MCF 10A (cell line): ENCODE data around the gene UBAC1. TPM values are rescaled to one million over a fixed set of nuclear protein-coding genes. Genes with fewer than 3 reads are reported as not detected.

Experiments used
- Bru-seq: library from RNA; stranded (reverse); fragments of 400-500 nt; gene quantifications from one replicate; lab custom pipeline; 2021; lab: Mats Ljungman, UMichigan
- BruChase-seq, 2 experiments: library from RNA; stranded (reverse); fragments of 400-500 nt; gene quantifications; one replicate each; lab custom pipeline; 2021; lab: Mats Ljungman, UMichigan
- BruUV-seq: library from RNA; stranded (reverse); fragments of 400-500 nt; replicated peaks from 2 replicates; lab custom pipeline; 2021; lab: Mats Ljungman, UMichigan
- CTCF ChIA-PET: fragments of 300-600 bp; sonication (Branson Sonifier 250); formaldehyde crosslinking; extraction: SDS; loops from one replicate; lab custom pipeline; 2021; ENCODE audit warnings: antibody characterized with exemption, inconsistent platforms; lab: Yijun Ruan, JAX
- POLR2A ChIA-PET: fragments of 300-600, 350-650 bp; sonication (Branson Sonifier 250); formaldehyde crosslinking; extraction: SDS; loops from one replicate; lab custom pipeline; 2020; ENCODE audit warnings: antibody characterized with exemption, inconsistent platforms; lab: Yijun Ruan, JAX
- DNase-seq: peaks from one replicate; pipeline ENCODE4 v3.0.0-alpha.2; 2018; ENCODE audit not compliant: unreplicated experiment
- H3K27ac Mint-ChIP-seq: one replicate; pipeline ENCODE4 v1.8.0; 2022; ENCODE audit warnings: mild to moderate bottlenecking, low read depth, mixed read lengths; ENCODE audit not compliant: unreplicated experiment
- H3K27me3 Mint-ChIP-seq: one replicate; pipeline ENCODE4 v1.8.0; 2022; ENCODE audit warnings: mixed read lengths; ENCODE audit not compliant: insufficient read depth, unreplicated experiment
- H3K36me3 Mint-ChIP-seq: one replicate; pipeline ENCODE4 v1.8.0; 2022; ENCODE audit warnings: mild to moderate bottlenecking, moderate library complexity, mixed read lengths; ENCODE audit not compliant: insufficient read depth, unreplicated experiment
- H3K4me1 Mint-ChIP-seq: one replicate; pipeline ENCODE4 v1.8.0; 2022; ENCODE audit warnings: mixed read lengths; ENCODE audit not compliant: insufficient read depth, unreplicated experiment
- H3K4me3 Mint-ChIP-seq: one replicate; pipeline ENCODE4 v1.8.0; 2022; ENCODE audit warnings: mild to moderate bottlenecking, moderate library complexity, mixed read lengths; ENCODE audit not compliant: unreplicated experiment
- H3K9me3 Mint-ChIP-seq: one replicate; pipeline ENCODE4 v1.8.0; 2022; ENCODE audit warnings: mixed read lengths; ENCODE audit not compliant: unreplicated experiment
- CTCF ChIP-seq: fragments of 200-600 bp; IDR thresholded peaks from one replicate; pipeline ENCODE4 v1.8.0; 2022; ENCODE audit warnings: antibody characterized with exemption, mild to moderate bottlenecking; ENCODE audit not compliant: unreplicated experiment
- intact Hi-C: fragments of 100-400 bp; cut with micrococcal nuclease; formaldehyde crosslinking; loops from 2 replicates; pipeline ENCODE4 v1.14.1; 2022
- long read RNA-seq: library from polyadenylated mRNA; stranded (forward); transcript quantifications from one replicate; pipeline ENCODE4 v2.0.0, GENCODE V29; 2022
- total RNA-seq: library from RNA; stranded (reverse); gene quantifications from 2 replicates; pipeline ENCODE4 v1.2.3, GENCODE V29; 2022

Gene UBAC1
- total RNA-seq (32.5 and 34.7 TPM in 2 replicates), Bru-seq, nascent RNA (percentile 46 among the genes with signal in this experiment), BruChase-seq, experiment 1, labeled RNA remaining after a 6-hour chase (percentile 58 among the genes with signal in this experiment), BruChase-seq, experiment 2, labeled RNA remaining after a 2-hour chase (percentile 55 among the genes with signal in this experiment)
- long read RNA-seq, transcript UBAC1-201 (10 exons, 1,867 nt), result major isoform, 52 of 63 reads
- long read RNA-seq, partial matches to known transcripts, result 2 of 63 reads
- long read RNA-seq, other reads (novel, unspliced or antisense), result 9 of 63 reads

- BruUV-seq, result no TSS peak
- intact Hi-C loops, result loop anchor here (2.0 to 5.0 kb wide), 4 partner anchors 56 to 359 kb away; no protein-coding TSS in a partner anchor
- CTCF ChIA-PET, result interaction anchor here (0.6 to 2.1 kb wide), 5 partner anchors 91 to 358 kb away, joined by 3 to 5 read pairs (median 3); no protein-coding TSS in a partner anchor
Measured at GRCh38 chr9:135961277-135961715, at the start of gene UBAC1. UBAC1 (minus strand) TSS chr9:135961373; CDS start chr9:135961162, 211 bp downstream.

DNA sequence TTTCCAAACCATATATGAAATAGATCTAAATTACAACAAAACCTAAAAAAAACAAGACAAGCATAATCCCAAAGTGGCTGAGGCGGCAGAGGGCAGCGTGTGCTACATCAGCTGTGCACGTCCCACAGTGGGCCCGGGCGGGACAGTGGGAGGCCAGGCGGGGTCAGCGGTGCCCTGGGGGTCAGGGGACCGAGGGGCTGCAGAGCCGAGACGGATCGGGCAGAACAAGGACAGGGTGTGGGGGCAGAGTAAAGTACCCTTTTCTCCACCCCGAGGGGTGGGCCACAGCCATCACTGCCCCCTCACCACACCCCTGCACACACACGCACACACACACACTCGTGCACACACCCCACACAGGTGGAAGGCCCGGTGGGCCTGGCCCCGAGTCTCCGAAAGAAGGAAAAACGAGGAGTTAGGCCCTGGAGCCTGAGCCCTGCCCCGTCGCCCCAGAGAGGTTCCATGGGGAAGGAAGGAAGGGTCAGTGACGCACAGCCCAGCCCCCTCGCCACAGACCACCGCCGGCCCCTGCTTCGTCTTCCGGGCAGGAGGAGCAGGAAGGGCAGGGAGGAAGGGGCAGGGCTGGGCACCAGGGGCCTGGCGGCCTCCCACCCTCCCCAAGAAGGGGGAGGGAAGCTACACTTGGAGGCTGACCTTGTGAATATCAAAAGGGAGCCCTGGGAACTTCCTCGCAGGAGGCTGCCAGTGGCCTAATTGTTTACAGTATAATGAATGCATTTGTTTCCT is 49.6 kb upstream of the UBAC1 start:
- no peaks in the 10 kb centered on the region for H3K27me3 Mint-ChIP-seq
- H3K4me3 Mint-ChIP-seq, result no peak overlapping the region
- no peaks in the 10 kb centered on the region for H3K4me1 Mint-ChIP-seq
- peaks cover 53% of the 10 kb centered on the region for H3K36me3 Mint-ChIP-seq
- H3K9me3 Mint-ChIP-seq, result no peaks in the 10 kb centered on the region
- BruUV-seq, result no TSS peak
- no peak overlapping the region for H3K27ac Mint-ChIP-seq
- intact Hi-C loops, result no loop called here
- ChIA-PET POLR2A (no interaction called here), CTCF (no interaction called here)
- no peak for TF ChIP-seq CTCF
- DNase-seq, result no peak

More at GRCh38 chr9:135961277-135961715, at the start of gene UBAC1:
- H3K9me3 Mint-ChIP-seq, result no peaks in the 10 kb centered on the region
- peaks cover 23% of the 10 kb centered on the region for H3K4me1 Mint-ChIP-seq
- no peaks in the 10 kb centered on the region for H3K27me3 Mint-ChIP-seq
- peak within 1 kb of the TSS; percentile 85 for H3K4me3 Mint-ChIP-seq
- DNase-seq, result peak; percentile 91
- H3K36me3 Mint-ChIP-seq, result peaks cover 16% of the 10 kb centered on the region
- peak within 1 kb of the TSS; percentile 80 for H3K27ac Mint-ChIP-seq
- peak; percentile 14 for TF ChIP-seq CTCF
- POLR2A ChIA-PET, result interaction anchor here (0.7 to 3.0 kb wide), 21 partner anchors 10 to 663 kb away, joined by 3 to 34 read pairs (median 5); partner anchors contain the start of genes CAMSAP1, DNLZ, NACC2 and TMEM250

DNA sequence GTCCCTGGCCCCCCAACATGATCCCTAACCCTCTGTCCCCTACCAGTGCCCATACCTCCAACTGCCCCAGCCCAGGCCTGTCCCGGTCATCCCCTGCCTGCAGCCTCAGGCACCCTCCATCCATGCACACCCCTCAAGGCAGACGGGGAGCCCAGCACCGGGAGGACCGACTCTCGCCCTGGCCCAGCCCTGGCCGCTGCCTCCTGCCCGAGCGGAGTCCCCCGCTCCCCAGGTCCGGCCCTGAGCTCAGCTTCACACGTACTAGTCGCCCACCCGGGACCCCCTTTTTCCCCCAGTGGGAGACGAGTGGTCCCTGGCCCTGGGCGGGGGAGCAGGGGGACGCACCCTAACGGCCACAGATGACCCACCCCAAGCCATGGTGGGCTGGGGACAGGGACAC is 49.0 kb upstream of the UBAC1 start:
- Mint-ChIP-seq H3K9me3 (no peaks in the 10 kb centered on the region), H3K36me3 (peaks cover 55% of the 10 kb centered on the region), H3K4me3 (no peak overlapping the region), H3K27ac (no peak overlapping the region), H3K4me1 (no peaks in the 10 kb centered on the region), H3K27me3 (no peaks in the 10 kb centered on the region)
- DNase-seq, result no peak
- no TSS peak for BruUV-seq
- CTCF ChIA-PET, result no interaction called here
- POLR2A ChIA-PET, result no interaction called here
- intact Hi-C loops, result no loop called here
- no peak for TF ChIP-seq CTCF

GRCh38 chr9:136009516-136009915 is 48.3 kb upstream of the UBAC1 start:
- Mint-ChIP-seq H3K27ac (no peak overlapping the region), H3K9me3 (no peaks in the 10 kb centered on the region), H3K4me1 (no peaks in the 10 kb centered on the region), H3K36me3 (peaks cover 50% of the 10 kb centered on the region), H3K27me3 (no peaks in the 10 kb centered on the region), H3K4me3 (no peak overlapping the region)
- ChIA-PET CTCF (no interaction called here), POLR2A (no interaction called here)
- intact Hi-C loops, result no loop called here
- no peak for DNase-seq
- TF ChIP-seq CTCF, result no peak
- no TSS peak for BruUV-seq
